NCI-H1694 treated with DMSO at 0.1 percent for 48 hours (cell line): ENCODE measurements around the gene DNMT3A.

Experiments used
- DNase-seq: peaks from one replicate; lab custom pipeline; 2025; lab: John Stamatoyannopoulos, UW

Gene DNMT3A

GRCh38 chr2:25341753-25342371 lies at the start of gene DNMT3A:
DNMT3A (minus strand) TSS chr2:25341925; CDS start chr2:25313984, 27,941 bp downstream.
- DNase-seq: peak; percentile 43

- no peak for DNase-seq
Observed at GRCh38 chr2:25389161-25389560, 47.4 kb upstream of the DNMT3A start.

GRCh38 chr2:25388491-25388890 lies 46.8 kb upstream of the DNMT3A start:
- no peak for DNase-seq

- DNase-seq: no peak
Observed at GRCh38 chr2:25387876-25388449, 46.2 kb upstream of the DNMT3A start.

GRCh38 chr2:25386971-25387875 lies 45.5 kb upstream of the DNMT3A start:
- DNase-seq: no peak

GRCh38 chr2:25385910-25386309 lies 44.2 kb upstream of the DNMT3A start:
- DNase-seq: no peak

- no peak for DNase-seq
Observed at GRCh38 chr2:25383806-25384205, 42.1 kb upstream of the DNMT3A start.

- DNase-seq: no peak
Observed at GRCh38 chr2:25381502-25381901, 39.8 kb upstream of the DNMT3A start.

- DNase-seq: no peak
Observed at GRCh38 chr2:25380586-25381375, 39.1 kb upstream of the DNMT3A start.

- DNase-seq: no peak
Observed at GRCh38 chr2:25380023-25380422, 38.3 kb upstream of the DNMT3A start.

GRCh38 chr2:25379535-25379934 lies 37.8 kb upstream of the DNMT3A start:
- no peak for DNase-seq

GRCh38 chr2:25378731-25379490 lies 37.2 kb upstream of the DNMT3A start:
- DNase-seq: no peak

GRCh38 chr2:25377822-25378421 lies 36.2 kb upstream of the DNMT3A start:
- DNase-seq: no peak

GRCh38 chr2:25376750-25377621 lies 35.3 kb upstream of the DNMT3A start:
- DNase-seq: peak; percentile 77

- no peak for DNase-seq
Observed at GRCh38 chr2:25375989-25376545, 34.3 kb upstream of the DNMT3A start.

GRCh38 chr2:25375371-25375988 lies 33.8 kb upstream of the DNMT3A start:
- no peak for DNase-seq

GRCh38 chr2:25374827-25375226 lies 33.1 kb upstream of the DNMT3A start:
- DNase-seq: no peak

GRCh38 chr2:25374411-25374810 lies 32.7 kb upstream of the DNMT3A start:
- DNase-seq: no peak

- no peak for DNase-seq
Observed at GRCh38 chr2:25373269-25373981, 31.7 kb upstream of the DNMT3A start.
